Measurements from ENCODE around the gene CIROP.

CIROP gene

DNA sequence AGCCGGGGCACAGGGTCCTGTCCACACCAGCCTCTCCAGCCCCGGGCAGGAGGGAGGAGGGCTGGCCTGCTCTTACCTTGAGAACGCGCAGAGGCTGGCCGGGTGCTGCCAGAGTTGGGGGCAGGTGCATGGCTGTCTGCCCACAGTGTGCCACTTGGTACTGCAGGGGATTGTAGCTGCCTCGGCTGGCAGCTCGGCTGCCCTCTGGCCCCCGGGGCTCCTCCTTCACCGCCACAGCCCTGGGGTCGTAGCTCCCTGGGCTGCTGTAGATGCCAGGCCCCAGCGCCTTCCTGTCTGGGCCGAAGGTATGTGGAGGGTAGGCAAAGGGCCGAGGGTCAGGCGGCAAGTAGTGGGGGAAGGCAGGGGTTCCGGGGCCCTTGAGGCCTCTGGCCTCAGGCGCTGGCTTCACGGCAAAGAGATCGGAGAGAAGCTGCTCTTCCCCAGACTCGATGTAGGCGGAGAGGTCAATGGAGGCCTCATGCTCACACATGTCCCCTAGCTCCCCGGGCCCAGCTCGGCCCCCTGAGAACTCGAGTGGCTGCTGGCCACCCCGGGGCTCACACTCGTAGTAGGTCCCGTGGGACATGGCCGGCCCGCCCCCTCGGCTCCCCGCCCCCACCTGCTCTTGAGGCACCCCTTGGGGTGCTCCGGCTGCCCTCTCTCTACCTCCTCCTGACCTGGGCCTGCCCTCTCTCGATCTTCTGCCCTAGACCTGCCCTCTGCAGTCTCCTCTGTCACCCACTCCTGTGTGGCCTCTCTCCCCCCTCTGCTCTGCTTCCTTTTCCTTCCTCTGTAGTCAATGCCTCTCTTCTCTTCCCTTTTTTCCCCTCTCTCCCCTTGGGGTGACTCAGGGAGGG, 13.9 kb upstream of the CIROP start, which contains the start of gene CEBPE:
Gene CEBPE (minus strand): TSS at position 750 of the 857 bp plus-strand sequence. CDS start 164 bp downstream, at position 586.
- H2BK12ac ChIP-seq (ENCODE audit: low read length), result no peak within 1 kb of the TSS
- no peaks in the 10 kb centered on the region for H3K79me2 ChIP-seq (ENCODE audit: control insufficient read depth, insufficient read depth, low read length, poor library complexity)
- H3K27me3 ChIP-seq (ENCODE audit: insufficient read depth, low read length), result no peaks in the 10 kb centered on the region
- no peak within 1 kb of the TSS for H2BK5ac ChIP-seq (ENCODE audit: low read depth, low read length, poor library complexity)
- H3K23ac ChIP-seq (ENCODE audit: low read length), result no peak within 1 kb of the TSS
- no peak within 1 kb of the TSS for H3K9ac ChIP-seq (ENCODE audit: low read length)
- H3K9me3 ChIP-seq (ENCODE audit: insufficient read depth, low read depth, low read length), result no peaks in the 10 kb centered on the region
- H3K18ac ChIP-seq (ENCODE audit: low read length), result no peak within 1 kb of the TSS
- no peak for DNase-seq
- no peaks in the 10 kb centered on the region for H3K36me3 ChIP-seq (ENCODE audit: control insufficient read depth in 1 of 2, insufficient read depth in 2 of 2, low read length in 2 of 2)
- no peak within 1 kb of the TSS for H3K4ac ChIP-seq (ENCODE audit: low read depth, low read length)
- no peak within 1 kb of the TSS for H4K91ac ChIP-seq (ENCODE audit: low read depth, low read length)
- H3K27ac ChIP-seq (ENCODE audit: low read depth, low read length), result no peak within 1 kb of the TSS
- H3K4me1 ChIP-seq (ENCODE audit: control insufficient read depth in 1 of 2, insufficient read depth in 2 of 2, low read length in 2 of 2), result peaks cover 3 to 7% of the 10 kb centered on the region in 2 experiments
- no peak within 1 kb of the TSS for H3K4me2 ChIP-seq (ENCODE audit: low read length)
- H2AFZ ChIP-seq (ENCODE audit: insufficient read depth, low read length, poor library complexity), result no peak within 1 kb of the TSS
- H3K4me3 ChIP-seq (ENCODE audit: low read depth, low read length), result no peak within 1 kb of the TSS
- H4K8ac ChIP-seq (ENCODE audit: low read depth, low read length), result no peak within 1 kb of the TSS
- H2BK120ac ChIP-seq (ENCODE audit: insufficient read depth, low read length, poor library complexity), result no peak within 1 kb of the TSS
- no peak within 1 kb of the TSS for H3K14ac ChIP-seq (ENCODE audit: low read length)
- H3K79me1 ChIP-seq (ENCODE audit: low read length), result no peaks in the 10 kb centered on the region
- WGBS (ENCODE audit: extremely low coverage, insufficient coverage, insufficient read length), result no CpG with 5 or more reads among the region's 32 CpGs
- H2AK5ac ChIP-seq (ENCODE audit: low read length), result no peak within 1 kb of the TSS
- H4K12ac ChIP-seq (ENCODE audit: low read depth, low read length), result no peak within 1 kb of the TSS

DNA sequence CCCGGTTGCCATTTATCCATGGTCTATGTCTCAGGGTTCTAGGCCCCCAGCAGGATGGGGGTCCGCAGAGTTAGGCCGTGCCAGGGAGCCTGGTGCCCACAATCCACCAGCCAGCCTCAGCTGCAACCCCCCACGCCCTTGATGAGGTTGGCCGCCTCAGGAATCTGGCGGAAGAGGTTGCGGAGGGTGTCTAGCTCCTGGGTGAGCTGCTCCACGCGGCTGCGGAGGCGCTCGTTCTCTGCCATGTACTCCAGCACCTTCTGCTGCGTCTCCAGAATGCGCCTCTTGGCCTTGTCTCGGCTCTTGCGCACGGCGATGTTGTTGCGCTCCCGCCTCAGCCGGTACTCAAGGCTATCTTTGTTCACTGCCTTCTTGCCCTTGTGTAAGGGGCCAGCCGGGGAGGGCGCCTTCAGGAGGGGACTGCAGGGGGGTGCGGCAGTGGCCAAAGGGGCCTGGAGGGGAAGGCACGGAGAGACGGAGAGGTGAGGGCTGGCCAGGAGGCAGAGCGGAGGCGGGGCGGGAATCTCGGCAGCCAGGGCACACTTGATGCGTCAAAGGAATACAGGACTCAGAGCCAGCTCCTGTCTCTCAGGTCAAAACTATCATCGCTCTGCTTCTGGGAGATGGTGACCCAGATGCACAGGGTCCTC, 12.7 kb upstream of the CIROP start:
- H3K23ac ChIP-seq (ENCODE audit: low read length), result no peak overlapping the region
- no peaks in the 10 kb centered on the region for H3K27me3 ChIP-seq (ENCODE audit: insufficient read depth, low read length)
- H3K36me3 ChIP-seq (ENCODE audit: control insufficient read depth in 1 of 2, insufficient read depth in 2 of 2, low read length in 2 of 2), result no peaks in the 10 kb centered on the region
- H2BK120ac ChIP-seq (ENCODE audit: insufficient read depth, low read length, poor library complexity), result no peak overlapping the region
- no peaks in the 10 kb centered on the region for H3K79me2 ChIP-seq (ENCODE audit: control insufficient read depth, insufficient read depth, low read length, poor library complexity)
- no peak overlapping the region for H4K8ac ChIP-seq (ENCODE audit: low read depth, low read length)
- H4K91ac ChIP-seq (ENCODE audit: low read depth, low read length), result no peak overlapping the region
- no CpG with 5 or more reads among the region's 32 CpGs for WGBS (ENCODE audit: extremely low coverage, insufficient coverage, insufficient read length)
- no peak overlapping the region for H3K4ac ChIP-seq (ENCODE audit: low read depth, low read length)
- no peak overlapping the region for H3K9ac ChIP-seq (ENCODE audit: low read length)
- no peak overlapping the region for H4K12ac ChIP-seq (ENCODE audit: low read depth, low read length)
- no peaks in the 10 kb centered on the region for H3K9me3 ChIP-seq (ENCODE audit: insufficient read depth, low read depth, low read length)
- no peak overlapping the region for H2BK12ac ChIP-seq (ENCODE audit: low read length)
- H2BK5ac ChIP-seq (ENCODE audit: low read depth, low read length, poor library complexity), result no peak overlapping the region
- H3K79me1 ChIP-seq (ENCODE audit: low read length), result no peaks in the 10 kb centered on the region
- peaks cover 3 to 10% of the 10 kb centered on the region in 2 experiments for H3K4me1 ChIP-seq (ENCODE audit: control insufficient read depth in 1 of 2, insufficient read depth in 2 of 2, low read length in 2 of 2)
- H2AFZ ChIP-seq (ENCODE audit: insufficient read depth, low read length, poor library complexity), result no peak overlapping the region
- H3K14ac ChIP-seq (ENCODE audit: low read length), result no peak overlapping the region
- H3K27ac ChIP-seq (ENCODE audit: low read depth, low read length), result no peak overlapping the region
- H2AK5ac ChIP-seq (ENCODE audit: low read length), result no peak overlapping the region
- H3K18ac ChIP-seq (ENCODE audit: low read length), result no peak overlapping the region
- no peak overlapping the region for H3K4me3 ChIP-seq (ENCODE audit: low read depth, low read length)
- no peak for DNase-seq
- no peak overlapping the region for H3K4me2 ChIP-seq (ENCODE audit: low read length)

DNA sequence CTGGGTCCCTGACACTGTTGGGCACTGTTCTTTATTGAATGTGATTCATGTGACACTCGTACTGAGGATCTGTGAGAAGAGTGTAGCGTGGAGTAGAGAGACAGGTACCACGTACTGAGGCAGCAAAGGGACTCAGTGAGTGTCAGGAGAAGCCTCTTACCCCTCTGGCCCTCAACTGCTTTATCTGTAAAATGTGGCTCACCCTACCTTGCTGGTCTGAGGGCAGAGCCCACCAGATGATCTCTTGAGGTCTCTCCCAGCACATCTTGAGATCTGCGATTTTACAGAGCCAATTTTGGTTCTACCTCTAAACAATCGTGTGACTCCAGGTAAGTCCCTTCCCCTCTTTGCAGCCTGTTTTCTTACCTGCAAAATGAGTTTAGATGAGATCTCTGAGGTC, 11.1 kb upstream of the CIROP start:
- Histone ChIP-seq H3K27ac (ENCODE audit: low read depth, low read length) (no peak overlapping the region), H2AFZ (ENCODE audit: insufficient read depth, low read length, poor library complexity) (no peak overlapping the region), H2BK5ac (ENCODE audit: low read depth, low read length, poor library complexity) (no peak overlapping the region), H3K79me2 (ENCODE audit: control insufficient read depth, insufficient read depth, low read length, poor library complexity) (no peaks in the 10 kb centered on the region), H3K36me3 (ENCODE audit: control insufficient read depth in 1 of 2, insufficient read depth in 2 of 2, low read length in 2 of 2) (no peaks in the 10 kb centered on the region), H3K23ac (ENCODE audit: low read length) (no peak overlapping the region), H3K9me3 (ENCODE audit: insufficient read depth, low read depth, low read length) (no peaks in the 10 kb centered on the region), H3K14ac (ENCODE audit: low read length) (no peak overlapping the region), H2AK5ac (ENCODE audit: low read length) (no peak overlapping the region), H3K79me1 (ENCODE audit: low read length) (no peaks in the 10 kb centered on the region), H3K4me2 (ENCODE audit: low read length) (no peak overlapping the region), H4K12ac (ENCODE audit: low read depth, low read length) (no peak overlapping the region), H3K18ac (ENCODE audit: low read length) (no peak overlapping the region), H3K4ac (ENCODE audit: low read depth, low read length) (no peak overlapping the region), H4K8ac (ENCODE audit: low read depth, low read length) (no peak overlapping the region), H2BK12ac (ENCODE audit: low read length) (no peak overlapping the region), H3K4me3 (ENCODE audit: low read depth, low read length) (no peak overlapping the region), H3K27me3 (ENCODE audit: insufficient read depth, low read length) (no peaks in the 10 kb centered on the region), H4K91ac (ENCODE audit: low read depth, low read length) (no peak overlapping the region), H2BK120ac (ENCODE audit: insufficient read depth, low read length, poor library complexity) (no peak overlapping the region), H3K9ac (ENCODE audit: low read length) (no peak overlapping the region), H3K4me1 (ENCODE audit: control insufficient read depth in 1 of 2, insufficient read depth in 2 of 2, low read length in 2 of 2) (peaks cover 3 to 8% of the 10 kb centered on the region in 2 experiments)
- DNase-seq, result no peak
- no CpG with 5 or more reads among the region's 5 CpGs for WGBS (ENCODE audit: extremely low coverage, insufficient coverage, insufficient read length)

DNA sequence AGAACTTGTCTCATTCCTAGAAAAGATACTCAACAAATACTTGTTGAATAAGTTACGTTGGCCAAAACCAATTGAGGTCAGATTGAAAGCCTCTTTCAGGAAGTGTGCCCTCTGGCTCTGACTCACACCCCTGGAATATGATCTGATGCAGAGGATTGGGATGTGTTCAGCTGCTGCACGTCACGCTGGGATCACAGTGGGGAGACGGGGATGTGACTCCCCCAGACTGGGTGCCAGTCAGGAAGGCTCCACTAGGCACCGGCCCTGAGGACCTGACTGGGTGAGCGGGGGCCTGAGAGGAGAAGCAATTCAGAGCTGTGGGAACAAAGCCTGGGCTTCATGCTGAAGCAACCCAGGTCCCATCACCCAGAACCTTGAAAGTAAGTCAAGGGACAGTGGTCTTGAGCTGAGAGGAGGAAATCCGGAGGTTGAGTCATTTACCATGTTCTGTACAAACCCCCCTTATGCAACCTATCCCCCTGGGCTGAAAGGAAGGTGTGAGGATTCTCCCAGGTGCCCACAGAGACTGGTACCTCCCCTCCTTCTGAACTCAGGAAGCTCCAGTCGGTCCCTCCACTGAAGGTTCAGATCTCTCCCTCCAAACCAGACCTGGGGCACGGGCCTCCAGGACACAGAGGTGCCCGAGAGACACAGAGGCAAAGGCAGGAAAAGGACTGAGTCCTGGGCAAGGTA, 10.4 kb upstream of the CIROP start:
- no peak overlapping the region for H3K14ac ChIP-seq (ENCODE audit: low read length)
- no peaks in the 10 kb centered on the region for H3K36me3 ChIP-seq (ENCODE audit: control insufficient read depth in 1 of 2, insufficient read depth in 2 of 2, low read length in 2 of 2)
- no peak overlapping the region for H2BK12ac ChIP-seq (ENCODE audit: low read length)
- no peaks in the 10 kb centered on the region for H3K27me3 ChIP-seq (ENCODE audit: insufficient read depth, low read length)
- H4K91ac ChIP-seq (ENCODE audit: low read depth, low read length), result no peak overlapping the region
- no peak overlapping the region for H2BK5ac ChIP-seq (ENCODE audit: low read depth, low read length, poor library complexity)
- no peaks in the 10 kb centered on the region for H3K79me2 ChIP-seq (ENCODE audit: control insufficient read depth, insufficient read depth, low read length, poor library complexity)
- H3K9ac ChIP-seq (ENCODE audit: low read length), result no peak overlapping the region
- WGBS (ENCODE audit: extremely low coverage, insufficient coverage, insufficient read length), result no CpG with 5 or more reads among the region's 10 CpGs
- no peak overlapping the region for H4K8ac ChIP-seq (ENCODE audit: low read depth, low read length)
- no peak overlapping the region for H2AFZ ChIP-seq (ENCODE audit: insufficient read depth, low read length, poor library complexity)
- H3K18ac ChIP-seq (ENCODE audit: low read length), result no peak overlapping the region
- no peak overlapping the region for H4K12ac ChIP-seq (ENCODE audit: low read depth, low read length)
- H3K27ac ChIP-seq (ENCODE audit: low read depth, low read length), result no peak overlapping the region
- H3K4me2 ChIP-seq (ENCODE audit: low read length), result no peak overlapping the region
- DNase-seq, result peak; percentile 28 to 67
- H2AK5ac ChIP-seq (ENCODE audit: low read length), result no peak overlapping the region
- H3K79me1 ChIP-seq (ENCODE audit: low read length), result no peaks in the 10 kb centered on the region
- peaks cover 1% of the 10 kb centered on the region for H3K9me3 ChIP-seq (ENCODE audit: insufficient read depth, low read depth, low read length)
- H3K23ac ChIP-seq (ENCODE audit: low read length), result no peak overlapping the region
- no peak overlapping the region for H3K4me3 ChIP-seq (ENCODE audit: low read depth, low read length)
- H3K4me1 ChIP-seq (ENCODE audit: control insufficient read depth in 1 of 2, insufficient read depth in 2 of 2, low read length in 2 of 2), result peaks cover 3 to 8% of the 10 kb centered on the region in 2 experiments
- H2BK120ac ChIP-seq (ENCODE audit: insufficient read depth, low read length, poor library complexity), result no peak overlapping the region
- H3K4ac ChIP-seq (ENCODE audit: low read depth, low read length), result no peak overlapping the region
